Endothelial cell of umbilical vein (primary cell): ENCODE data around the gene NXF1. TPM values are rescaled to one million over a fixed set of nuclear protein-coding genes. Genes with fewer than 3 reads are reported as not detected.
A peak's percentile ranks its signal among the peaks of the same experiment; 100 is the strongest.

ENCODE experiments used
- BruUV-seq: library from RNA; stranded (reverse); fragments of 400-500 nt; replicated peaks from 2 replicates; lab custom pipeline; 2021; lab: Mats Ljungman, UMichigan
- CTCF ChIA-PET: fragments of 300-600, 350-600 bp; sonication (Branson Sonifier 250); formaldehyde crosslinking; loops from one replicate; lab custom pipeline; 2021; ENCODE audit warnings: antibody characterized with exemption, inconsistent platforms; lab: Charles Lee
- POLR2A ChIA-PET: fragments of 300-600, 350-600 bp; sonication (Branson Sonifier 250); formaldehyde crosslinking; loops from one replicate; lab custom pipeline; 2021; ENCODE audit warnings: antibody characterized with exemption, inconsistent platforms; lab: Charles Lee
- DNase-seq: peaks from one replicate; pipeline ENCODE4 v3.0.0-alpha.2; 2011; ENCODE audit warnings: low read depth, low spot score
- FAIRE-seq: peaks from 2 replicates; lab custom pipeline; 2011; peaks lifted over from hg19 to GRCh38; lab: Jason Lieb, UNC
- H2AFZ ChIP-seq: 2 replicates; pipeline ENCODE4 v1.6.0; 2012; ENCODE audit warnings: low read depth, low read length, control low read depth, inconsistent platforms
- H3K27ac ChIP-seq: 2 replicates; pipeline ENCODE4 v1.5.1; 2011; ENCODE audit warnings: low read depth, mild to moderate bottlenecking, control low read depth, low read length, moderate library complexity; ENCODE audit not compliant: insufficient read depth
- H3K27me3 ChIP-seq, 2 experiments: 2 replicates each; pipeline versions ENCODE4 v1.6.0 to v1.6.1; 2011; ENCODE audit warnings: low read length in 2 of 2, mixed read lengths in 1 of 2; ENCODE audit not compliant: control insufficient read depth in 2 of 2, insufficient read depth in 2 of 2
- H3K36me3 ChIP-seq, 2 experiments: 2 replicates in 1 of 2; 3 replicates in 1 of 2; pipeline ENCODE4 v1.5.1; 2011; ENCODE audit warnings: low read length in 2 of 2, mild to moderate bottlenecking in 1 of 2, moderate library complexity in 1 of 2; ENCODE audit not compliant: control insufficient read depth in 2 of 2, insufficient read depth in 2 of 2; ENCODE audit errors: extremely low read depth in 1 of 2
- H3K4me1 ChIP-seq: 3 replicates; pipeline ENCODE4 v1.5.1; 2011; ENCODE audit warnings: mild to moderate bottlenecking, low read length; ENCODE audit not compliant: control insufficient read depth, insufficient read depth; ENCODE audit errors: extremely low read depth
- H3K4me2 ChIP-seq: 2 replicates; pipeline ENCODE4 v1.6.1; 2011; ENCODE audit warnings: low read length, control low read depth, mixed read lengths; ENCODE audit not compliant: insufficient read depth
- H3K4me3 ChIP-seq, 3 experiments: fragments of 200-600 bp in 1 of 3; sonication (generic), shearing (Covaris generic) in 1 of 3; replicated peaks in 1 of 3; 2 replicates each; pipeline ENCODE4 v1.5.1; 2011 to 2016; ENCODE audit warnings: control low read depth in 3 of 3, low read length in 3 of 3, mild to moderate bottlenecking in 2 of 3, inconsistent platforms in 1 of 3, low read depth in 1 of 3, moderate library complexity in 1 of 3; ENCODE audit not compliant: insufficient read depth in 1 of 3
- H3K79me2 ChIP-seq: 2 replicates; pipeline ENCODE4 v1.6.0; 2012; ENCODE audit warnings: low read length, inconsistent platforms; ENCODE audit not compliant: control insufficient read depth, insufficient read depth
- H3K9ac ChIP-seq: replicated peaks from 2 replicates; pipeline ENCODE3; 2011; ENCODE audit warnings: low read length, control low read depth; ENCODE audit not compliant: insufficient read depth; ENCODE audit errors: extremely low read depth
- H3K9me1 ChIP-seq: replicated peaks from 3 replicates; pipeline ENCODE4 v1.6.0; 2011; ENCODE audit warnings: mild to moderate bottlenecking, low read length; ENCODE audit not compliant: control insufficient read depth, insufficient read depth; ENCODE audit errors: extremely low read depth
- H3K9me3 ChIP-seq: replicated peaks from 2 replicates; pipeline ENCODE4 v1.5.1; 2012; ENCODE audit warnings: low read length, inconsistent platforms; ENCODE audit not compliant: control insufficient read depth, insufficient read depth
- H4K20me1 ChIP-seq: replicated peaks from 2 replicates; pipeline ENCODE3; 2011; ENCODE audit warnings: mild to moderate bottlenecking, low read length; ENCODE audit not compliant: control insufficient read depth, insufficient read depth; ENCODE audit errors: extremely low read depth
- EZH2 ChIP-seq: IDR thresholded peaks from 2 replicates; pipeline ENCODE4 v1.6.1; 2012; ENCODE audit warnings: borderline replicate concordance, low read depth, mild to moderate bottlenecking, moderate library complexity, low read length, inconsistent platforms; ENCODE audit not compliant: severe bottlenecking
- FOS ChIP-seq: IDR thresholded peaks from 2 replicates; pipeline ENCODE4 v1.6.1; 2011; ENCODE audit warnings: mild to moderate bottlenecking, low read length, moderate library complexity, borderline replicate concordance; ENCODE audit not compliant: insufficient read depth
- GATA2 ChIP-seq: IDR thresholded peaks from 2 replicates; pipeline ENCODE4 v1.7.0; 2011; ENCODE audit warnings: low read depth, mild to moderate bottlenecking, moderate library complexity, mixed read lengths, low read length; ENCODE audit not compliant: insufficient read length, insufficient read depth
- JUN ChIP-seq: IDR thresholded peaks from 2 replicates; pipeline ENCODE4 v1.6.1; 2011; ENCODE audit warnings: borderline replicate concordance, low read depth; ENCODE audit not compliant: insufficient read length, insufficient read depth
- MYC ChIP-seq: IDR thresholded peaks from one replicate; pipeline ENCODE4 v1.6.1; 2011; ENCODE audit warnings: mild to moderate bottlenecking, low read depth, low read length
- POLR2A ChIP-seq: IDR thresholded peaks from 2 replicates; pipeline ENCODE4 v1.6.1; 2012; ENCODE audit warnings: low read depth, mild to moderate bottlenecking, control low read depth, low read length
- POLR2AphosphoS5 ChIP-seq: IDR thresholded peaks from 2 replicates; pipeline ENCODE4 v1.6.1; 2012; ENCODE audit warnings: low read depth, mild to moderate bottlenecking, control low read depth, low read length, moderate library complexity; ENCODE audit not compliant: insufficient read depth
- dilution Hi-C: fragments of 300-500 bp; cut with MboI; formaldehyde crosslinking; loops from one replicate; pipeline ENCODE4 v1.15.0; 2019; ENCODE audit warnings: low sequenced_read_pairs; ENCODE audit not compliant: extremely low pct_ligation_motif_present
- intact Hi-C: fragments of 100-400 bp; cut with micrococcal nuclease; formaldehyde crosslinking; loops from one replicate; pipeline ENCODE4 v1.10.0; 2022
- polyA plus RNA-seq, 4 experiments: library from polyadenylated mRNA; depleted of rRNA in 3 of 4; stranded (reverse) in 3 of 4; unstranded in 1 of 4; fragments of >200 nt; gene quantifications; 2 replicates each; pipeline versions ENCODE4 v1.2.1 to v1.2.3, GENCODE V29; 2011 to 2012; ENCODE audit warnings: missing spikeins in 1 of 4
- total RNA-seq: library from RNA; stranded (reverse); gene quantifications from 2 replicates; pipeline ENCODE4 v1.2.3, GENCODE V29; 2021
- TF ChIP-seq, protein P1 (sequence below): IDR thresholded peaks from 2 replicates; pipeline ENCODE4 v1.6.1; 2011; ENCODE audit not compliant: insufficient read depth, insufficient read length
- TF ChIP-seq, protein P2 (sequence below), 2 donors: IDR thresholded peaks; 1 replicate in 1 of 2; 2 replicates in 1 of 2; pipeline ENCODE4 v1.5.1; 2011; ENCODE audit warnings: low read length in 2 of 2, mild to moderate bottlenecking in 2 of 2, moderate library complexity in 2 of 2, control low read depth in 1 of 2, inconsistent platforms in 1 of 2, low read depth in 1 of 2; ENCODE audit not compliant: insufficient read depth in 1 of 2; ENCODE audit errors: extremely low read depth in 1 of 2

The NXF1 gene
- total and polyA plus RNA-seq, 2 donors (not counting 3 experiments of a cell fraction or from before 2014, with no cell fraction given), result 74.4 to 101 TPM

DNA sequence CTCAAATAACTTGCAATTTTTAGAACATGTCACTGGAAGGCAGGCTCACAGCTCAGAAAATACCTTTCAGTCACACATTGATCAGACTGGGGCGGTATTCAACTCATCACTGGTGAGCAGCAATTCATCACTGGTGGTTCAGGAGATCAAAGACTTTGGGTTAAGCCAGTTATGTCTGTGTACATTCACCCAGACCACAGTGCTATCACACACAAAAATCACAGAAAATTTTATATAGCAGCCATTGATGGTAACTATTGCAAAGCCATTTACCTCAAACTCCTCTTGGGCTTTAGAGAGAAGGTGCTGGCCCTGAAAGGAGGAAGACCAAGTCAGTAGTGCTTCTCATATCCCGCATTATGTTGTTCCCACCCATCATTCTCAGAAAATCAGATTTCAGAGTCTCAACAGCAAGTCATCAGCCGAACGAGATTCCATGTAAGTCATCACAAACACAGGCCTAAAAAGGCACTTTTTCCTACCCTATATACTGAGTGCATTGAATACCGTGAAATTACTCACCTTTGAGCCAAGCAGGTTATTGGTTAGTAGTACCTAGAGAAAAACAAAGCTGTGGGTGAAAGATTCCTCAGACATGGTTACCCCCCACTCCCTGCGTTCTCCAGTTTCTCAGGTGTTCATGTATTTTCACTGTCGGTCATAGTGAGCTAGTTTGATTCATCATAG, 48.2 kb upstream of the NXF1 start:
- Histone ChIP-seq H2AFZ (no peak overlapping the region), H4K20me1 (peaks cover 10% of the 10 kb centered on the region), H3K4me3 (peak overlapping the region; percentile 59 to 94 (median 87)), H3K27me3 (no peaks in the 10 kb centered on the region), H3K9me3 (no peaks in the 10 kb centered on the region), H3K79me2 (peaks cover 52% of the 10 kb centered on the region), H3K9ac (peak overlapping the region; percentile 92), H3K4me1 (peaks cover 24% of the 10 kb centered on the region), H3K27ac (no peak overlapping the region), H3K4me2 (peak overlapping the region; percentile 91), H3K36me3 (peaks cover 12 to 29% of the 10 kb centered on the region in 2 experiments), H3K9me1 (no peaks in the 10 kb centered on the region)
- no peak for TF ChIP-seq FOS
- no peak for TF ChIP-seq POLR2A
- TF ChIP-seq EZH2, result no peak
- TF ChIP-seq, protein P1, sequence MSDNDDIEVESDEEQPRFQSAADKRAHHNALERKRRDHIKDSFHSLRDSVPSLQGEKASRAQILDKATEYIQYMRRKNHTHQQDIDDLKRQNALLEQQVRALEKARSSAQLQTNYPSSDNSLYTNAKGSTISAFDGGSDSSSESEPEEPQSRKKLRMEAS, result no peak
- TF ChIP-seq POLR2AphosphoS5, result no peak
- TF ChIP-seq, protein P2, sequence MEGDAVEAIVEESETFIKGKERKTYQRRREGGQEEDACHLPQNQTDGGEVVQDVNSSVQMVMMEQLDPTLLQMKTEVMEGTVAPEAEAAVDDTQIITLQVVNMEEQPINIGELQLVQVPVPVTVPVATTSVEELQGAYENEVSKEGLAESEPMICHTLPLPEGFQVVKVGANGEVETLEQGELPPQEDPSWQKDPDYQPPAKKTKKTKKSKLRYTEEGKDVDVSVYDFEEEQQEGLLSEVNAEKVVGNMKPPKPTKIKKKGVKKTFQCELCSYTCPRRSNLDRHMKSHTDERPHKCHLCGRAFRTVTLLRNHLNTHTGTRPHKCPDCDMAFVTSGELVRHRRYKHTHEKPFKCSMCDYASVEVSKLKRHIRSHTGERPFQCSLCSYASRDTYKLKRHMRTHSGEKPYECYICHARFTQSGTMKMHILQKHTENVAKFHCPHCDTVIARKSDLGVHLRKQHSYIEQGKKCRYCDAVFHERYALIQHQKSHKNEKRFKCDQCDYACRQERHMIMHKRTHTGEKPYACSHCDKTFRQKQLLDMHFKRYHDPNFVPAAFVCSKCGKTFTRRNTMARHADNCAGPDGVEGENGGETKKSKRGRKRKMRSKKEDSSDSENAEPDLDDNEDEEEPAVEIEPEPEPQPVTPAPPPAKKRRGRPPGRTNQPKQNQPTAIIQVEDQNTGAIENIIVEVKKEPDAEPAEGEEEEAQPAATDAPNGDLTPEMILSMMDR (IDR thresholded peaks at IDR 0.05; ENCODE audit: extremely low read depth in 1 of 2, insufficient read depth in 1 of 2, low read depth in 1 of 2, low read length in 2 of 2), result no peak
- no peak for TF ChIP-seq JUN
- no peak for TF ChIP-seq GATA2
- no peak for TF ChIP-seq MYC
- BruUV-seq, result no TSS peak
- dilution Hi-C loops, result no loop called here
- no peak for FAIRE-seq
- DNase-seq, result no peak
- ChIA-PET CTCF (interaction anchor here (0.7 to 2.3 kb wide), 4 partner anchors 10 to 67 kb away, joined by 3 to 9 read pairs (median 4); partner anchors contain the start of gene TMEM179B), POLR2A (interaction anchor here (0.7 to 9.3 kb wide), 5 partner anchors 13 to 99 kb away, joined by 3 to 186 read pairs (median 3); partner anchors contain the start of genes SLC3A2, STX5, WDR74 and ZBTB3)
- intact Hi-C loops, result no loop called here
